Activated CD4-positive, CD25-positive, alpha-beta regulatory T cell treated with anti-CD3 and anti-CD28 coated beads, Interleukin-2, amount 50 U/mL, for 24 hours (primary cell): ENCODE measurements around the gene FADS6.
"Not testable (repeated sequence)": the region's sequence is repeated elsewhere in the genome, so short reads cannot be mapped to it uniquely, and the experiment has no call there.

Experiments used
- ATAC-seq, 2 donors: fragments of 150-1000 bp; cut with Tn5 transposase; one replicate each; pipeline ENCODE4 v1.10.0; 2021; ENCODE audit warnings: mild to moderate bottlenecking in 1 of 2, moderate library complexity in 1 of 2

FADS6 gene

GRCh38 chr17:74920642-74921025 lies 27.2 kb upstream of the FADS6 start:
- ATAC-seq, result no peak

- ATAC-seq, result no peak
Observed at GRCh38 chr17:74920306-74920620, 26.8 kb upstream of the FADS6 start.

DNA sequence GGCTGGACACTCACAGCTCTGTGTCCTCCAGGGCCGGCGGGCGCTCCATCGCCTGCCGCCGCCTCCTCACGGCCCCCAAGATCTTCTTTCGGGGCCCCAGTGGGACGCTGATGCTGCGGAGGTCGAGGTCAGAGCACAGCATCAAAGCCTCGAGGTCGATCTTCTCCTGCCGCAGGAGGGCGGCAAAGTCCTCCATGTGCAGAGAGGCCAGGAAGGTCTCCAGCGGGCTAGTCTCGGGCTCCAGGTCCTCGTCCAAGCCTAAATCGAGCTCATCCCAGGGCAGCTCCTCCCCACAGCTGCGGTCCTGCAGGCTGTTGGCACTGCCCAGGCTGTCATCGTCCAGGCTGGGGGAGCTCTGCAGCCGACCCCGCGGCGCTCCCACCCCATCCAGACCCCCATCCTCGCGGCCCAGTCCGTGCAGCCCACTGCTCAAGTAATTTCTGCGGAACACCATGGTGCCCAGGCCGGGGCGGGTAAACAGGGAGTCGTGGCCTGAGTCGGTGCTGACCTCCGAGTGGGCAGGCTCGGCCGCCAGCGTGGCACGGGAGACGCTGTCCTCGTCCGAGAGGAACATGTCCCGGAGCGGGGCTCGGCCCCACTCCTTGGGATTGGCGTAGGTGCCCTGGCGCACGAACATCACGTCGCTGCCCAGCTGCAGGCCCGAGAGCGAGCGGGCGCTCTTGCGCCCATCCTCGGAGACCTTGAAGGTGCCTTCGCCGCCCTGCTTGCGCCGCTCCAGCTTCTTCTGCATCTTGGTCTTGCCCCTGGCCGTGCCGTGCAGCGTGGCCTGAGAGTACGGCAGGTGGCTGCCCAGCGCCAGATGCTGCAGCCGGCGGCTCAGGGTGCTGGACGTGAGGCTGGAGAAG lies 26.2 kb upstream of the FADS6 start:
- no peak for ATAC-seq

GRCh38 chr17:74918906-74919305 lies 25.5 kb upstream of the FADS6 start:
- ATAC-seq, result no peak

GRCh38 chr17:74917430-74917829 lies 24.0 kb upstream of the FADS6 start:
- no peak for ATAC-seq

- no peak for ATAC-seq
Observed at GRCh38 chr17:74916851-74917199, 23.4 kb upstream of the FADS6 start.

DNA sequence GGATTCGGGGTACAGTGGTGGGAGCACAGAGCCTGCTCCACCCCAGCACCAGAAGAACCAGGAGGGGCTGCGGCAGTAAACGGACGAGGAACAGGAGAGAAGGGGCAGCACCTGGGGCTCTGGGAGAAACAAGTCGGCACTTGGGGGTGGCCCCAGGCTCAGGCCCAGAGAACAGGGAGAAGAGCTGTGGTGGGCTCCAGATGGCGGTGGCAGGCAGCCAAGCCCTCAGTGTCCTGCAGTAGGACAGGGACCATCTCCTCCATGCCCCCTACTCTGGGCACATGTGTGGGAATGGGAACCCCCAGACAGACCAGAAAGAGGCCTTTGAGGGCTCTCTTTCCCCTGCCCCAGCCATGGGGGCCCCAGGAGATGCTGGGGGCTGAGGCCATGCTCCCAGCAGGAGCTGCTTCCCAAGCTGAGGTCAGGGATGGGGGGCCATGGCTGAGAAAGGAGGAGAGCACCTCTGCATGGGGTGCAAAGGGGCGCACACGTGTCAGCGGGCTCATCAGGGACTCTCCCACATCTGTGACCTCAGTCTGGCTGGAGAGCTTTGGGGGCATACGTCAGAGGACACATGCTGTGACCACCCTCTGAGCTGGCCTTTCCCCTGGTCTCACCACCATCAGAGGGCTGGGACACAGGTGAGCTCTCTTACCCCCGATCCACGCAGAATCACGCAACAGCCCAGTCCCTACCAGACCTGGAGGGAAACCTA lies 22.9 kb upstream of the FADS6 start:
- ATAC-seq, result no peak

DNA sequence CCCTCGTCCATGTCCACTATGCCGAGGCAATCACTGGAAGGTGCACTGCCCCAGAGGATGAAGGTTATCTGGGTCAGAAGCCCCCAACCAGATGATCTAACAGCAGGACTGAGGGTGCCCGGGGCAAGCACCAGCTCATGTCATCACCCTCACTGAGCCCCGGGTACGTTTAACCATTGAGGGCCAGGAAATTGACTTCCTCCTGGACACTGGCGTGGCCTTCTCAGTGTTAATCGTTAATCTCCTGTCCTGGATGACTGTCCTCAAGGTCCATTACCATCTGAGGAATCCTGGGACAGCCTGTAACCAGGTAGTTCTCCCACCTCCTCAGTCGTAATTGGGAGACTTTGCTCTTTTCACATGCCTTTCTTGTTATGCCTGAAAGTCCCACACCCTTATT lies 18.0 kb upstream of the FADS6 start:
- not testable (repeated sequence) for ATAC-seq

GRCh38 chr17:74909097-74909496 lies 15.7 kb upstream of the FADS6 start:
- not testable (repeated sequence) for ATAC-seq

DNA sequence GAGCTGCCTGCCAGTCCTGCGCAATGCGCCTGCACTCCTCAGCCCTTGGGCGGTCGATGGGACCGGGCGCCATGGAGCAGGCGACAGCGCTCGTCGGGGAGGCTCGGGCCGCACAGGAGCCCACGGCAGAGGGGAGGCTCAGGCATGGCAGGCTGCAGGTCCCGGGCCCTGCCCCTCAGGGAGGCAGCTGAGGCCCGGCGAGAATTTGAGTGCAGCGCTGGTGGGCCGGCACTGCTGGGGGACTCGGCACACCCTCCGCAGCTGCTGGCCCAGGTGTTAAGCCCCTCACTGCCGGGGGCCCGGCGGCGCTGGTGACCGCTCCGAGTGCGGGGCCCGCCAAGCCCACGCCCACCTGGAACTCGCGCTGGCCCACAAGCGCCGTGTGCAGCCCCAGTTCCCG lies 13.6 kb upstream of the FADS6 start:
- no peak for ATAC-seq

DNA sequence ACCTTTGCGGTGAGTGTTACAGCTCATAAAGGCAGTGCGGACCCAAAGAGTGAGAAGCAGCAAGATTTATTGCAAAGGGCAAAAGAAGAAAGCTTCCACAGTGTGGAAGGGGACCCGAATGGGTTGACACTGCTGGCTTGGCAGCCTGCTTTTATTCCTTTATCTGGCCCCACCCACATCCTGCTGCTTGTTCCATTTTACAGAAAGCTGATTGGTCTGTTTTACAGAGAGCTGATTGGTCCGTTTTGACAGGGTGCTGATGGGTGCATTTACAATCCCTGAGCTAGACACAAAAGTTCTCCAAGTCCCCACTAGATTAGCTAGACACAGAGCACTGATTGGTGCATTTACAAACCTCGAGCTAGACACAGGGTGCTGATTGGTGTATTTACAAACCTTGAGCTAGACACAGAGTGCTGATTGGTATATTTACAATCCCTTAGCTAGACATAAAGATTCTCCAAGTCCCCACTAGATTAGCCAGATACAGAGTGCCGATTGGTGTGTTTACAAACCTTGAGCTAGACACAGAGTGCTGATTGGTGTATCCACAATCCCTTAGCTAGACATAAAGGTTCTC lies 12.9 kb upstream of the FADS6 start:
- not testable (repeated sequence) for ATAC-seq

DNA sequence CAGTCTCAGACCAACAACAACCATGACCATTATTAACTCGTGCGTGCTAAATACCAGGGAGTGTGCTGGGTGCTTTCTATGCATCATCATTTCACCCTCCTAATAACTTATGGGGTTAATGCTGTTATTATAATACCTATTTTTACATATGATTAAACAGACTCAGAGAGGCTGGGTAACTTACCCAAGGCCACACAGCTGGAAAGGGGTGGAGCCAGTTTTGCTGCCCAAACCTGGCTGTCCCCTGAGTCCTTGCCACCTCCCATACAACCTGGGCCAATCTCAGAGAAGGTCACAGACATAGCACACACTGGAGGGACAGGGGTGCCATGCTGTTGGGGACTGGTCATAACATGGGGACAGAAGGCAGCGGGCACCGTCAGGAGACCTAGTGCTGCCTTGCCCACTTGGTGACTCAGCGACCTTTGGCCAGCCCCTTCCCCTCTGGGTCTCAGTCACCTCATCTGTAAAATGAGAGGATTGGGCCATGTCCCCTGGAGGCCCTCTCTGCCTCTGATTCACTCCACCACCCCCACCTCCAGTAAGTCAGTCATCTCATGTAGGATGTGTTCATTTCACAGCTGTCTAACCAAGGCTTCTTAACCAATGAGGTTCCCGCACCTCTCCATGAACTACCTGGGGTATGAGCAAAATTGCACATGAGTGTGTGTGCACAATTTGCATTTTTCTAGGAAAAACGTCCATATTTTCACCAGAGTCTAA lies 11.4 kb upstream of the FADS6 start:
- ATAC-seq, result no peak

DNA sequence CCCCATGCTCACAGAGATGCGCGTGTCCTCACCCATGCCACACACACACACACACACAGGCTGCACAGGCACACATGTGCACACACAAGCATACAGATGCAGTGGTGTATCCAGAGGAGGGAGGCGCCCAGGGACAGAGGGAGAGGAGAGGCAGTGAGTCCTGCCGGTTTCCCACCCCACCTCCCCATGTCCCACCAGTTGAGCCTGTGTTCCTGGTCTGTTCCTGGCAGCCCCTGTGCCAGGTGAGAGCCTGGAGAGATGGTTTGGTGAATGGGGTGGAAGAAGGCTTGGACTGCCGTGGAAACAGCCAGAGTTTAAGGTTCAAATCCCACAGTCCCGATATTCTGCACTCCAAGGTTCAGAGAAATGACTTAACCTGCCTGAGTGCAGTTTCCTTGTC lies 10.2 kb upstream of the FADS6 start:
- ATAC-seq, result no peak

DNA sequence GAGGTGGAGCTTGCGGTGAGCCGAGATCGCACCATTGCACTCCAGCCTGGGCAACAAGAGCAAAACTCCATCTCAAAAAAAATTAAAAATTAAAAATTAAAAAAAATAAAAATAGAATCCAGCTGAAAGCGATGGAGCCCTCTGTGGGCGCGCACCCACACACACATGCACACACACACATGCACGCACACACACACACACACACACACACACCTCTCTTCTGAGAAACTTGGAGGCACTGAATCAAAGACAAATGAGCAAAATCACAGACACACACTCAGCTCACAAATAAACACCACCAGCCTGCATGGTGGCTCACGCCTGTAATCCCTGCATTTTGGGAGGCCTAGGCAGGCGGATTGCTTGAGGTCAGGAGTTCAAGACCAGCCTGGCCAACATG lies 9.6 kb upstream of the FADS6 start:
- ATAC-seq, result no peak

DNA sequence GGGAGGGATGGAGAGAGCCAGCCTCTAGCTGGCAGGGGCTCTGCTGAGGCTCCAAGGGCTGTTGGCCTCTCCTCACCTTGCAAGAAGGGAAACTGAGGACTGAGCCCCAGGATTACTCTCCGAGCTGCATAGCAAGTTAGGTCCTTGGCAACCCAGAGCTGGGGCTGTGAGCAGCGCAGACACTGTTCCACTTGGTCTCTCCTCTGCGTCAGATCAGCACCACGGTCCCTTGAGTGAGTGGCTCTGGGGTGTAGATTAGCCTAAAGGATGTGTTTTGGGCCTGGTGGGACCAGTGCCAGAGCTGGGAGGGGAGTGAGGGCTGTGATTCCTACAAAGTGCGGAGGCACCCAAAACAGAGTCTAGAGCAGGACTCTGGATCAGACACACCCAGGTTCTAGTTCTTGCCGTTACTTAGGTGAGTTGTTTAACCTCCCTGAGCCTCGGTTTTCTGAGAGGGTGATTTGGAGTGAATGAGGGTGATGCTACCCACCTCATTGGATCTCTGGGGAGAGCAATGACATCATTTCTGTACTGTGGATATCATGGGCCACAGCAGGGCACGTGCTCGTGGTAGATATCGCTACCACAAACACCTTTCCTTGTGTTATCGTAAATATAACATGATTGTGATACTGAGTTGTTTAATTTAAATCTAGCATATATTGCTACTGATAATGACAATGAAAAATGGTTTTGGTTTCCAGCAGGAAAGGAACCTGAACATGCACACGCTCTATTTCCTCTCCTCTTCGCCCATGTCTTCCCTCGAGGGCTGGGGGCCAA lies 8.1 kb upstream of the FADS6 start:
- ATAC-seq, result no peak

DNA sequence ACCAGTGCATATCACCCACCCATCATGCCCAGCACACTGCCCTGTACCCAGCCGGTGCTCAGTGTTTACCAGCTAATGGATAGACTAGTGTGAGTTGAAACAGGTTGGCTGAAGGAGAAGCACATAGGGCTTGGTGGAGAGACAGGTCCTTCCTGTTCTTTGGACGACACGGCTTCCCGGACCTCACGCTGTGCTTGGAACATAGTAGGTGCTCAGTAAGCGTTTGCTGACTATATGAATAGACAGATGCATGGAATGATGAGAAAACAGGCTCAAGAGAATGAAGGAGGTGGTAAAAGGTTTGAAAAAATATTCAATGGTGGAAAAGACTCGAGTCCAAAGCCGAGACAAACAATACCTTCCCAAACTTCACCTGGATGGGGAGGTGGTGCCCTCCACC lies 6.8 kb upstream of the FADS6 start:
- no peak for ATAC-seq

DNA sequence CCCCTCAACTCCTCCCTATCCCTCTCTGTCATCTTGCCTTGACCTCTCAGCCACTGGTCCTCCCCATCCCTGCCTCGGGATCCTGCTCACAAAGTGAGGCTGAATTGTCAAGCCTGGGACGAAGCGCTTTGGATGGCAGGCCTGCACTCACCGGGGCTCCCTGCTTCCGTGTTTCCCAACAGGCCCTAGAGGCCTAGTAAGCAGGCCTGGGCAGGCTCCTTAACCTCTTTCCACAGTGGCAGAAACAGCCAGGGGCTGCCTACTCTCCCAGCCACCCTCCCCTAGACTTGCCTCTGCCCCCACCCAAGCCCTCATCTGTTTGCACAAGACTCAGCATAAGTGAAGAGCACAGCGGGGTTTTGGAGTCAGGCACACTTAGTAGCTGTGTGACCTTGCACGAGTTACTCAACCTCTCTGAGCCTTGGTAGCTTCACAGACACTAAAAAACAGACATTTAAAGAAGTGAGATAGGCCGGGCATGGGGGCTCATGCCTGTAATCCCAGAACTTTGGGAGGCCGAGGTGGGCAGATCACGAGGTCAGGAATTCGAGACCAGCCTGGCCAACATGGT lies 5.0 kb upstream of the FADS6 start:
- no peak for ATAC-seq

DNA sequence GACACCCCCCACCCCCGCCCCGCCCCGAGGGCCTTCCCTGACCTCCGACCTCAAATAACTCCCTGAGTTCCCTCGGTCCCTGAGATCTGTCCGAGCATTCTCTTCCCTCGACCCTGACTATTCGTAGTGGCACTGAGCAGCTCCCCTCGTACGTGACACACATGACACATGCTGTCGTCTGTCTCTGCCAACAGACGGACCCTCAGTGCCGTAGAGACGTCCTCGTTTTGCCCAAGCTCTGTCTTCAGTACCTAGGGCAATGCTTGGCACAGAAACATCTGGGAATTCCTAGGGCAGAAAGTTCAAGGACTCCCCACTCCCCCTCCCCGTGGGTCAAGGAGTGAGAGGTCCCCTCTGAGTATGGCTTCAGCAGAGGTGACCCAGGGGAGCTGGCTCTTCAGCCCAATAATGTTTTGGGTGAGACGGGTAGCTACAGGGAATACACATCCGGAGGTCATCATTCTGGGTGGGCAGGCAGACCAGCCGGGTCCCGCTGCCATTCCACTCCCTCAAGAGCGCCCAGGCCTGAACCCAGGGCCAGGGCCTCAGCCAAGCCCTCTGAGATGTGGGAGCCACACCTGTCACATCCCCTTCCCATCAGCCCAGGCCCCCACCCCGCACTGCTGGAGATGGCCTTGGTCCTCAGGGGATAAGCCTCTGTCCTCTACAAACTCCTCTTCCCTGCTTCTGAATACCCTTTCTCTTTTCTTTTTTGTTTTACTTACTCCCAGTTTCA lies 671 bp upstream of the FADS6 start:
- no peak for ATAC-seq

- no peak for ATAC-seq
Observed at GRCh38 chr17:74892013-74892841, 1.2 kb downstream of the FADS6 start.

DNA sequence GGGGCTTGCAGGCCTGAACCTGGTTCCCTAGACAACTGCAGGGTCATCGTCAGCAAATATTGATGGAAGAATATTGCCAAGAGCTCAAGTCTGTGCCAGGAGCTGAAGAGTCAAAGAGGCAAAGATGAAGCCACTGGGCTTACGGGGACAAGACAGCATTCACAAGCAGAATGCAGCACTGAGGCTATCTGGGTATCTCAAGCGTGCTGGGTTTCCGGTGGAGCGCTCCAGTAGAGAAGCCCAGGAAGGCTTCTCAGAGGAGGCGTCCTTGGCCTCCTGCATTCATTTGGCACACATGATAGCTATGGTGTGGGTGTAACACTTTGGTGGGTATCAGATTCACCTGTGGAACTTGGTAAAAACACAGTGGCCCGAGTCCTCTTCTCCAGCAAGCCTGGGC lies 2.9 kb downstream of the FADS6 start:
- ATAC-seq, result no peak

DNA sequence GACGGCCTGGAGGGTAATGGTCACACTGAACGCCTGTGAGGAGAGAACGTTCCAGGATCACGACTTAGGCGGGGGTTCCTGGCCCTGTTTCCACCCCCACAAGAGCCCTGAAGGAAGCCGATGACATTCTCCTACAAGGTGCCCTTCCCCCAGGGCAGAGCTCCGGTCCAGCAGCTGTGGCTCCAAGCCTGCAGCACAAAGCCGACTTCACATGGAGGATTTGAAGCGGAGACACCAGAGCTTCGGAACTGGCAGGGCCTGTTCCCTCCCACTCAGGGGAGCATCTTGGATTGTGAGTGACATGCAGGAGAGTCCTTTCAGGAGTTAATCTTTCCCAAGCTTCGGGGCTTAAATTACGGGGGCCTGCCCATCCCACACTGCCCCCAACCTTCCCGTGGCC lies 5.0 kb downstream of the FADS6 start:
- no peak for ATAC-seq
